Activated CD8-positive, alpha-beta memory T cell treated with anti-CD3 and anti-CD28 coated beads, Interleukin-2, amount 10 ng/mL, durations not matched to agents 7 days and 5 days (primary cell): ENCODE results near the gene TSC22D2. TPM values are rescaled to one million over a fixed set of nuclear protein-coding genes. Genes with fewer than 3 reads are reported as not detected.

Experiments
- ATAC-seq: fragments of 150-1000 bp; cut with Tn5 transposase; one replicate; pipeline ENCODE4 v1.10.0; 2021; ENCODE audit warnings: moderate library complexity
- CTCF ChIA-PET: fragments of 350-600 bp; sonication (Branson Sonifier 250); formaldehyde crosslinking; loops from one replicate; lab custom pipeline; 2021; ENCODE audit warnings: antibody characterized with exemption; lab: Charles Lee
- DNase-seq: peaks from one replicate; pipeline ENCODE4 v3.0.0-alpha.2; 2020
- H3K27ac Mint-ChIP-seq: one replicate; pipeline ENCODE4 v1.8.0; 2021; ENCODE audit warnings: mild to moderate bottlenecking, mixed read lengths
- H3K27me3 Mint-ChIP-seq: one replicate; pipeline ENCODE4 v1.8.0; 2021; ENCODE audit warnings: mixed read lengths
- H3K36me3 Mint-ChIP-seq: one replicate; pipeline ENCODE4 v1.8.0; 2021; ENCODE audit warnings: mild to moderate bottlenecking, mixed read lengths
- H3K4me1 Mint-ChIP-seq: one replicate; pipeline ENCODE4 v1.8.0; 2021; ENCODE audit warnings: mixed read lengths
- H3K4me3 Mint-ChIP-seq: one replicate; pipeline ENCODE4 v1.8.0; 2021; ENCODE audit warnings: mild to moderate bottlenecking, moderate library complexity, mixed read lengths
- H3K9me3 Mint-ChIP-seq: one replicate; pipeline ENCODE4 v1.8.0; 2022; ENCODE audit warnings: low read depth, mixed read lengths
- total RNA-seq, 2 experiments: library from RNA; stranded (reverse); gene quantifications; one replicate each; pipeline ENCODE4 v1.2.3, GENCODE V29; 2021

The TSC22D2 gene
- total RNA-seq, 2 experiments from 2014 or later: 8.5 to 10.0 TPM

DNA sequence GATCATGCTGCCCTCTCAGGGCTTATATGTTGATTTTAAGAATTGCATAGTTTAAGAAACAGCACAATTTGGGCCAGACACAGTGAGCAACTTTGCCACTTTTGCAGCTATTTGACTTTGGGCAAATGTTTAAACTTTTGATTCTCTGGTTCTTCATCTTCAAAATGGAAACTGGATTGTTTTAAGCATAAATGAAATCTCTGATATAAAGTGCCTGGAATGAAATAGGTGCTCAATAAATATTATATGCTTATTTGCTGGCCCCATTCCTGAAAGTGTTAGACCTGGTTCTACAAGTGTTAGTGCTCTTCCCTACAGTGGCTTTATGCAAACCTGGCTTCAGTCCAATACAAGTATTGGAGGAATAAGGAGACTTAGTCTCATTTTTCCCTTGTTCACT is 33.1 kb upstream of the TSC22D2 start:
- Mint-ChIP-seq H3K27ac (no peak overlapping the region), H3K4me3 (no peak overlapping the region), H3K9me3 (no peaks in the 10 kb centered on the region), H3K27me3 (peaks cover 4% of the 10 kb centered on the region), H3K36me3 (no peaks in the 10 kb centered on the region), H3K4me1 (peaks cover 10% of the 10 kb centered on the region)
- ATAC-seq (no peak), DNase-seq (no peak)
- CTCF ChIA-PET: no interaction called here

- H3K9me3 Mint-ChIP-seq: no peaks in the 10 kb centered on the region
- CTCF ChIA-PET: interaction anchor here (1.1 kb wide), 1 partner anchor 9 kb away, joined by 3 read pairs; no protein-coding TSS in a partner anchor
- peaks cover 4% of the 10 kb centered on the region for H3K27me3 Mint-ChIP-seq
- DNase-seq (no peak), ATAC-seq (no peak)
- H3K36me3 Mint-ChIP-seq: no peaks in the 10 kb centered on the region
- no peak overlapping the region for H3K27ac Mint-ChIP-seq
- H3K4me3 Mint-ChIP-seq: no peak overlapping the region
- H3K4me1 Mint-ChIP-seq: peaks cover 10% of the 10 kb centered on the region
Observed at GRCh38 chr3:150376001-150376848, 31.9 kb upstream of the TSC22D2 start.

GRCh38 chr3:150377601-150378300 is 30.3 kb upstream of the TSC22D2 start:
- Mint-ChIP-seq H3K36me3 (no peaks in the 10 kb centered on the region), H3K27me3 (no peaks in the 10 kb centered on the region), H3K4me3 (no peak overlapping the region), H3K27ac (no peak overlapping the region), H3K4me1 (peaks cover 17% of the 10 kb centered on the region), H3K9me3 (no peaks in the 10 kb centered on the region)
- DNase-seq: no peak
- no peak for ATAC-seq
- CTCF ChIA-PET: interaction anchor here (1.1 kb wide), 1 partner anchor 7 kb away, joined by 3 read pairs; no protein-coding TSS in a partner anchor

- no peaks in the 10 kb centered on the region for H3K9me3 Mint-ChIP-seq
- CTCF ChIA-PET: no interaction called here
Observed at GRCh38 chr3:150378301-150378748, 29.8 kb upstream of the TSC22D2 start.

DNA sequence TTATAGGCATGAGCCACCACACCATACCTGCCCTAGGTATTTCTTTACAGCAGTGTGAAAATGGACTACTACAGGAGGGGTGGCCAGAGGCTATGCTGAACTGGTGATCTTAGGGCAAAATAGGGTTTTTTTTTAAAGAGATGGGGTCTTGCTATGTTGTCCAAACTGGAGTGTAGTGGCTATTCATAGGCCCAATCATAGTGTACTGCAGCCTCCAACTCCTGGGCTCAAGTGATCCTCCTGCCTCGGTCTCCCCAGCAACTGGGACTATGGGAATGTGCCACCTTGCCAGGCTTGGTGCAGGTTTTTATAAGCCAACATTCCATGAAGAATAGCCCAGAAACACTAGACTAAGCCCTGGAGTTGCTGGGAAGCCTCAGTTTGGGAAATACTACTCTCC is 28.6 kb upstream of the TSC22D2 start:
- Mint-ChIP-seq H3K27ac (no peak overlapping the region), H3K4me3 (no peak overlapping the region), H3K36me3 (no peaks in the 10 kb centered on the region), H3K27me3 (no peaks in the 10 kb centered on the region), H3K9me3 (no peaks in the 10 kb centered on the region), H3K4me1 (peaks cover 12% of the 10 kb centered on the region)
- ATAC-seq (no peak), DNase-seq (no peak)
- CTCF ChIA-PET: no interaction called here

More at GRCh38 chr3:150378301-150378748, 29.8 kb upstream of the TSC22D2 start:
- Mint-ChIP-seq H3K4me1 (peaks cover 16% of the 10 kb centered on the region), H3K36me3 (no peaks in the 10 kb centered on the region), H3K27ac (no peak overlapping the region), H3K4me3 (no peak overlapping the region), H3K27me3 (no peaks in the 10 kb centered on the region)
- DNase-seq (no peak), ATAC-seq (no peak)

- DNase-seq (peak; percentile 80), ATAC-seq (peak; percentile 98)
- peak overlapping the region; percentile 68 for H3K27ac Mint-ChIP-seq
- H3K36me3 Mint-ChIP-seq: no peaks in the 10 kb centered on the region
- peaks cover 30% of the 10 kb centered on the region for H3K4me1 Mint-ChIP-seq
- no peaks in the 10 kb centered on the region for H3K9me3 Mint-ChIP-seq
- H3K4me3 Mint-ChIP-seq: peak overlapping the region; percentile 53
- H3K27me3 Mint-ChIP-seq: no peaks in the 10 kb centered on the region
- CTCF ChIA-PET: interaction anchor here (0.9 to 2.3 kb wide), 7 partner anchors 8 to 109 kb away, joined by 3 to 29 read pairs (median 3); partner anchors contain the start of gene TSC22D2
Observed at GRCh38 chr3:150384296-150385212, 23.5 kb upstream of the TSC22D2 start.

GRCh38 chr3:150385296-150386242 is 22.5 kb upstream of the TSC22D2 start:
- CTCF ChIA-PET: interaction anchor here (0.9 to 2.3 kb wide), 7 partner anchors 9 to 108 kb away, joined by 3 to 29 read pairs (median 3); partner anchors contain the start of gene TSC22D2
- no peaks in the 10 kb centered on the region for H3K9me3 Mint-ChIP-seq
- H3K4me3 Mint-ChIP-seq: peak overlapping the region; percentile 53
- peaks cover 30% of the 10 kb centered on the region for H3K4me1 Mint-ChIP-seq
- DNase-seq (no peak), ATAC-seq (peak; percentile 17)
- H3K36me3 Mint-ChIP-seq: no peaks in the 10 kb centered on the region
- no peaks in the 10 kb centered on the region for H3K27me3 Mint-ChIP-seq
- H3K27ac Mint-ChIP-seq: peak overlapping the region; percentile 68

GRCh38 chr3:150388498-150389418 is 19.3 kb upstream of the TSC22D2 start:
- CTCF ChIA-PET: interaction anchor here (1.0 kb wide), 1 partner anchor 14 kb away, joined by 3 read pairs; no protein-coding TSS in a partner anchor
- no peak overlapping the region for H3K4me3 Mint-ChIP-seq

GRCh38 chr3:150390087-150390486 is 18.0 kb upstream of the TSC22D2 start:
- Mint-ChIP-seq H3K4me1 (peaks cover 14% of the 10 kb centered on the region), H3K36me3 (no peaks in the 10 kb centered on the region), H3K9me3 (no peaks in the 10 kb centered on the region), H3K4me3 (no peak overlapping the region), H3K27me3 (no peaks in the 10 kb centered on the region), H3K27ac (no peak overlapping the region)
- DNase-seq (no peak), ATAC-seq (no peak)
- CTCF ChIA-PET: interaction anchor here (0.6 to 1.8 kb wide), 3 partner anchors 13 to 175 kb away, joined by 3 to 6 read pairs (median 3); partner anchors contain the start of gene TSC22D2

More at GRCh38 chr3:150388498-150389418, 19.3 kb upstream of the TSC22D2 start:
- no peak for DNase-seq
- Mint-ChIP-seq H3K27ac (no peak overlapping the region), H3K36me3 (no peaks in the 10 kb centered on the region), H3K27me3 (no peaks in the 10 kb centered on the region), H3K9me3 (no peaks in the 10 kb centered on the region), H3K4me1 (peaks cover 23% of the 10 kb centered on the region)
- no peak for ATAC-seq

DNA sequence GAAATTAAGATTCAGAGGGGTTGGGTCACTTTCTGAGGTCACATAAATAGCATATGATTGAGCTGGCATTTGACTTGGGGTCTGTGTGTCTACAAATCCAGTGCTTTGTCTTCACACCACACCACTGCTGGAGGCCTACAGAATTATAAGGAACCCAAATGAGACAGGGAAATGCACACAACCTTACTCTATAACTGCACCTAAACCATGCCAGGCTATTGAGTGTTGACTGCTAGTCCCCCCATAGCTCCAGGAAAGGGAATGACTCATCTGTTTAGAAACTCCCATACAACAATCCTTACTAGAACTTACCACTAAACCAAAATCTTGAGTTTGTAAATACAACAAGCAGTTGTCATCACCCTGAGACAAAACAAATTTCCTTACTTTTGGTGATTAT is 16.9 kb upstream of the TSC22D2 start:
- no peak overlapping the region for H3K27ac Mint-ChIP-seq
- CTCF ChIA-PET: interaction anchor here (1.8 kb wide), 1 partner anchor 17 kb away, joined by 6 read pairs; the partner anchor contains the start of gene TSC22D2
- H3K9me3 Mint-ChIP-seq: no peaks in the 10 kb centered on the region
- no peak overlapping the region for H3K4me3 Mint-ChIP-seq
- H3K36me3 Mint-ChIP-seq: no peaks in the 10 kb centered on the region
- no peak for DNase-seq
- no peak for ATAC-seq
- peaks cover 7% of the 10 kb centered on the region for H3K4me1 Mint-ChIP-seq
- H3K27me3 Mint-ChIP-seq: no peaks in the 10 kb centered on the region

- H3K27me3 Mint-ChIP-seq: peaks cover under 1% of the 10 kb centered on the region
- no peaks in the 10 kb centered on the region for H3K9me3 Mint-ChIP-seq
- H3K27ac Mint-ChIP-seq: no peak overlapping the region
- DNase-seq: no peak
- no peak overlapping the region for H3K4me3 Mint-ChIP-seq
- H3K36me3 Mint-ChIP-seq: no peaks in the 10 kb centered on the region
- peaks cover 3% of the 10 kb centered on the region for H3K4me1 Mint-ChIP-seq
- no peak for ATAC-seq
- CTCF ChIA-PET: no interaction called here
Observed at GRCh38 chr3:150393745-150394144, 14.4 kb upstream of the TSC22D2 start.
